ENCODE measurements around the gene TMCC1.

- TF ChIP-seq CREB5 (CRISPR knock-in tag; IDR thresholded peaks at IDR 0.05; ENCODE audit: low read depth) (no peak), CSDC2 (CRISPR knock-in tag; IDR thresholded peaks at IDR 0.05) (no peak), TSHZ2 (CRISPR knock-in tag; IDR thresholded peaks at IDR 0.05) (no peak)
Observed at GRCh38 chr3:129658110-129658843, 235.2 kb downstream of the TMCC1 start.
